SW 1271 (cell line): ENCODE results near the gene ZNF281.
"Not testable (repeated sequence)": the region's sequence is repeated elsewhere in the genome, so short reads cannot be mapped to it uniquely, and the experiment has no call there.

ENCODE experiments used
- DNase-seq, 2 experiments: peaks; one replicate each; lab custom pipeline; 2025; lab: John Stamatoyannopoulos, UW

Gene ZNF281

DNA sequence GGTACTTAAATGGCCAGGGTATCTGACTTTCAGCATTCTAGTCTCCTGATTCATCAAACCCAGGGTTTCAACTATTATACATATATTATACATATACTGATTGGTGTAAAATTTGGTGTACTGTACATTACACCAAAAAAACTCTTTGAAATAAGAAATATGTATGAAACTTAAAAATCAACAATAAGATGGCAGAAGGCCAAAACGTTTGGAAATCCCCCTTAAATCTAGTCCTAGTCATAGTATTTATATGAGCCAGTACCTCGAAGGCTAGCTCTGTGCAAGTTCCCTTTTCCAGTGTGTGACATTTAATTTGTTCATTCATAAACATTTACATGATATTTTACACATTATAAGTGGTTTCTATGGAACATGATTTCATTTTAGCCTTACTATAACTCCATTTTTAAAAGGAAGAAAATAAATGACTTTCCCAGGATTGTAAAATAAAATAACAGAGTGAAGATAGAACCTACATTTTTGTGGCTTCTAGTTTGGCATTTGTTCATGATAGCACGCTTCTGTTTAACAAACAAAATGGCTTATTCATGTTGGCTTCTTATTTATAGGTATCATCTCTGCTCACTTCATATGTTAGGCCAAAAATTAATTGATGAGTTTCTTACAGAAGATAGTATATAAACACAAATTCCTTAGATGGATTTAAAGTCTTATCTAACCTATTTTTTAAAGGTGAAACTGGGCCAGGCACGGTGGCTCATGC lies 18.8 kb upstream of the ZNF281 start:
- DNase-seq = no peak

DNA sequence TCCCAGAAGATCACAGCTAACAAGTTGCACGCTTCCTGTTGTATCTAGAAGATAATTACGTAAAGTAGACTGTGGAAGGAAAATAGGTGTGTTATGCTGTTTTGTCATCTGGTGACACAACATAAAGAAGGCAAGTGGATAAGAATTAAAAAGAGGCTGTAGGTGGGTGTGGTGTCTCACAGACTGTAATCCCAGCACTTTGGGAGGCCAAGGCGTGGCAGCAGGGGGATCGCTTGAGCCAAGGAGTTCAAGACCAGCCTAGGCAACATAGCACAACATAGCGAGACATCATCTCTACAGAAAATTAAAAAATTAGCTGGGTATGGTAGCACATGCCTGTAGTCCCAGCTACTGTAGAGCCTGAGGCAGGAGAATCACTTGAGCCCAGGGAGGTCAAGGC lies 17.9 kb upstream of the ZNF281 start:
- no peak for DNase-seq

DNA sequence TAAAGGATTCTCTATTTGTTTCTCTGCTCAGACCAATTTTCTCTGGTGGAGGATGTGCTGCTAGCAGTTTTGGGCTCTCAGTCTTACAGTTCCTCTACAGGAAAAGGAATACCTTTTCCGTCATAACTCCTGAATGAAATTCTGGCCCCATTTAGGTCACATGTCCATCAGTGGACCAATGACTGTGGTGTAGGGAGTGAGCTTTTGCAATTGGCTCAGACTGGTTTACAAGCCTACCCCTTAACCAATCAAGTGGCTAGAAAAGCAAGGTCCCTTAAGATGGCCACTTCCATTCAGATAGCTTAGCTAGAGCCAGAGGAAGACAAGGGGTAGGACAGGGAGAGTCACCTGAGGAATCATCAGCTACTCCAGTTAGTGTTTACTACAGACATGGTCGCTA lies 16.4 kb upstream of the ZNF281 start:
- DNase-seq = no peak

DNA sequence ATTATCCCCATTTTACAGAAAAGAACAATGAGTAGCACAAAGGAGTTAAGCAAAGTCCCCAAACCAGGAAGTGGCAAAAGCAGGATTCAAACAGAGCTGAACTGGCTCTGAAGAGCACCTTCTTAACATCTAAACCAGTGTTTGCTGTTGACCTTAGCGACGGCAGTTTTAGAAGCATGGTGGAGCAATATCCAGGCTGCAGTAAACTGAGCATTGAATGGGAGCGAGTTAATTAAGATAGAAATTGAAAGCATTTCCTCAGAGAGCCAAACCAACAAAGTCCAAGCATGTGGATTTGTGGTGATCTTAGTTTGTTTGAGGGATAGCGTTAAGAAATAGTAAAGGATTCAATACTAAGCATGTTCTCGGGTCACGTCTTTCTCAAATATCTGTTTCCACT lies 13.4 kb upstream of the ZNF281 start:
- no peak for DNase-seq

DNA sequence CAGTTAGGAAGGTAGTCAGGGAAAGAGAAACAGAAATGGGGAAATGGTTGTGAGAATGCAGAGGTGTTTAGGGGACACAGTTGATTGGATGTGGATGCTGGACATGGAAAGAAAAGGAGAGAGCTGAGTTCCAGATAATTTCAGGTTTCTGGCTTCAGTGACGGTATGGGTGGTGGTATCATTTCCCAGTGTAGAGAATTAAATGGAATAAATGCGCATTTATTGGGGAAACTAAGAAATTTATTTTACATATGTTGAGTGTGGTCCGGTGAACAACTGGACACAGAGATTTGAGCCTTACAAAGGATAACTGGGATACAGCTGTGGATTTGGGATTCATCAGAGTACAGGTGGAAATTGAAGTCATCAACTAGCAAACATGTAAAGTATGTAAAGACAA lies 12.4 kb upstream of the ZNF281 start:
- no peak for DNase-seq

DNA sequence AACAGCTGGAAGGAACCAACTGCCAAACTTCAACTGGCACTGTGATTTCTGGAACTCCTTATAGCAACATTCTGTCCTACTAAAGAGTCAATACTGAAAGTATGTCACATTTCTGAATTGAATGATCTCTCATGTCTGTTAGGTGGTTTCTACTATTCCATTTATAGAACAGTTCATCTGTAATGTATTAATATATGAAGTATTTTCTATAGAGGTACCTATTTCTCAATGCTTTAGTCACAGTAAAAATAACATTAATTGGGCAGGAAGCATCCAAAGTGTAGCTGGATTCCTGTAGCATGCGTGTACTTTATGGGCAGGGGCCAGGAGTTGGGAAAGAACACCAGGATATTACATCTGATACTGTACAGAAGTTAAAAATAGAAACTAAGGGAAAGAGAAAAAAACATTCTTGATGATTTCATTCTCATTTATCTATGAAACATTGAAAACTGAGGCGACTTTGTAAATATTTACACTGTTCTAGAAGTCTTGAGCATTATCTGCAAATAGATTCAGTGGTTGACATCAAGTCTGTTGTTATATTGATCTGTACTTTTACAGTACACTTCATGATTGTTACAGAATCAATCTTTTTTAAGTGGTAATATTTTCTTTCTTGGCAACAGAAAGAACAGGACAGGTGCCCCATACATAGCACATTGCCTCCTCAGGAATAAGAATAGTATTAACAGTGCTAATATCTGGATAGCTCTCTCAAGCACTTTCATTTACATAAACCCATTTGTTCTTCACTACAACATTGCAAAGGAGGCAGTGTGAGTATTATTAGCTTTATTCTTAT lies 6.2 kb upstream of the ZNF281 start:
- DNase-seq = peak; percentile 46 to 90

DNA sequence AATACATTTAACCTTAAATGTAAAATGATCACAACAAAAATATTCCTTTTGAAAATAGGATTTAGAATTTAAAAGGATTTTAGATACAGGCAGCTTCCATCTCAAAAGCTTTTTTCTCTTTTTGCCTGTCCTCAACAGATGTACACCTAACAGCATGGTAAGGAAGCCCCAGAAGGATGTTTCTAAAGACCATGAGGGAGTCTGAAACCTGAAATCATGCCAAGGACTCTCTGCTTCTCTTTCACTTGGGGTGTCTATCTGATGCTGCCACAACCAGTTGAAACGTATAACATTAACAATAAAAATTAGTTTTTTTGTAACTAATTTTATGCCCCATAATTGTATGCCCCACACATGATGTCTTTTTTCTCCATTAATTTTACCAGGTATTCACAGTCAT lies 5.4 kb upstream of the ZNF281 start:
- no peak for DNase-seq

DNA sequence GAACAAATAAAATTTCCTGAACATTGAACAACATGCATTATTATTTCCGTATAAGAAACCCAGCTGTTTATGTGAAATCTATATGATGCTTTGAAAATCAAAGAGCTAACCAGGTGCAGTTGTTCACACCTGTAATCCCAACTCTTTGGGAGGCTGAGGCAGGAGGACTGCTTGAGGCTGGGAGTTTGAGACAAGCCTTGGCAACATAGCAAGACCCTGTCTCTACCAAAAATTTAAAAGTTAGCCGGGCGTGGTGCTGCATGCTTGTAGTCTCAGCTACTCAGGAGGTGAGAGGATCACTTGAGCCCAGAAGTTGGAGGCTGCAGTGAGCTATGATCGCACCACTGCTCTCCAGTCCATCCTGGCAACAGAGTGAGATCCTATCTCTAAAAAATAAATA lies 4.8 kb upstream of the ZNF281 start:
- DNase-seq = no peak

DNA sequence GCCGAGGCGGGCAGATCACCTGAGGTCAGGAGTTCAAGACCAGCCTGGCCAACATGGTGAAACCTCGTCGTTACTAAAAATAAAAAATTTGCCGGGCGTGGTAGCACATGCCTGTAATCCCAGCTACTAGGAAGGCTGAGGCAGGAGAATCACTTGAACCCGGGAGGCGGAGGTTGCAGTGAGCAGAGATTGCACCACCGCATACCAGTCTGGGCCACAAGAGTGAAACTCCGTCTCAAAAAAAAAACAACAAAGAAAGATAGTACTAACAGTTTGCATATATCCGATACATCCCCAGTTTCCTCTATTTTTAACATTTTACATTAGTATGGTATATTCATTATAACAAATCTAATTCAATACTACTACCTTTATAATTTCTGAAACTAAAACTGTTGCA lies 3.9 kb upstream of the ZNF281 start:
- DNase-seq = not testable (repeated sequence)

DNA sequence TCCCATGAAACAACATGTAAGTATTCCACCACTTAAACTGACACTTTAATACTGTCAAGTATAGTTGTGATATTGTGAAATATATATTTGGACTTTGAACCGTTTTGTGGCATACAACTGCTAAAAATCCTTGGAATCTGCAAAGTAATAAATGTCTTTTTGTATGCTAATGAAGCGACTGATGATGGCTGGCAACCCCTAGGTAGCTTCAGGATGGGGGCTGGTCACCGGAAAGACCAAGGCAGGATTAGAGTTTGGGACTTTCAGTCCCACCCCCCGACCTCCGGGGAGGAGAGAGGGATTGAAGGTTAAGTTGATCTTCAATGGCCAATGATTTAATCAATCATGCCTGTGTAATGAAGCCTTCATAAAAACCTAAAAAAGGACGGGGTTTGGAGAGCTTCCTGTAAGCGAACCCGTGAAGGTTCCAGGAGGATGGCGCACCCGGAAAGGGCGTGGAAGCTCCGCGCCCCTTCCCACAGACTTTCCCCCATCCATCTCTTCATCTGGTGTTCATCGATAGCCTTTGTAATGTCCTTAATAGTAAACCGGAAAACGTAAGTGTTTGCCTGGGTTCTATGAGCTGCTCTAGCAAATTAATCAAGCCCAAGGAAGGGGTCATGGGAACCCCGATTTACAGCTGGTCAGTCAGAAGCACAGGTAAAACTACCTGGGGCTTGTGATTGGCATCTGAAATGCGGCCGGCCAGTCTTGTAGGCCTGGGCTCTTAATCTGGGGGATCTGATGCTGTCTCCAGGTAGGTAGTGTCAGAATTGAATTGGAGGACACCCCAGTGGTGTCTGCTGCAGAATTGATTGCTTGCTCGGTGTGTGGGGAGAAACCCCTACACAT lies 1.8 kb upstream of the ZNF281 start:
- no peak for DNase-seq

DNA sequence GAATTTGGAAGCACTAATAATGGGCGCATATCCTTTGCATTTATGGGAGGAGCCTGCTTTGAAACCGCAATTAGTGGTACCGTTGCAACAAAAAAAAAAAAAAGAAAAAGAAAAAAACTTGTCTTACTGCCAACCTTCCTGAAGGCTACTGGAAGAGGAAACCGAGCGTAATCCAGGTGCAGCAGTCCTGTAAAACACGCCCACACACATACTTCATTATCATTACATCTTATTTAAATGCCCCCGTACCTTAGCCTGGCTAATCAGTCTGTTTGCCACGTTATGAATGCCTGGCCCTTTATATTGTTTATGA lies 686 bp upstream of the ZNF281 start:
- DNase-seq = no peak

DNA sequence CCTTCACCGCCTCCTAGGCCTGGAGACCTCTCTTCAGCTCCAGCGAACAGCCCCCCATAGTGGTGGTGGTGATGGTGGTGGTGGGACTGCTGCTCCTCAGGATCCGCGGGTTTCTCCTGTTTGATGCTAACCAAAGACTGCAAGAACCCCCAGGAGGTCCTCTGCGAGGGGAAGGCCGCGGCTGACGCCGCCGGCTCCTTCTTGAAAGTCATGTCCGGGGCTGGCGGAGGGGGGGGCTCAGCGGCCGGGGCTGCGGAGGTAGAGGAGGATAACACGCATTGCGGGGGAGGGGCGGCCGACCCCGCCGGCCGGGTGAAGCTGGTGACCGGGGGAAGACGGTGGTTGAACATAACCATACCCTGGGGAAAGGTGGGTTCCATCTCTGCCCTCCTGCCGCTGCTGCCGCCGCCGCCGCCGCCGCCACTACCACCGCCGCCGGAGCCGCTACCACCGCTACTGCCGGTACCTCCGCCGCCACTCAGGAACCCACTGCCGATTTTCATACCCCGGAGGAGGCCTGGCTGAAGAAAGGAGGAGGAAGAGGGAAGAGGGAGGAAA lies 554 bp downstream of the ZNF281 start:
- DNase-seq = no peak

DNA sequence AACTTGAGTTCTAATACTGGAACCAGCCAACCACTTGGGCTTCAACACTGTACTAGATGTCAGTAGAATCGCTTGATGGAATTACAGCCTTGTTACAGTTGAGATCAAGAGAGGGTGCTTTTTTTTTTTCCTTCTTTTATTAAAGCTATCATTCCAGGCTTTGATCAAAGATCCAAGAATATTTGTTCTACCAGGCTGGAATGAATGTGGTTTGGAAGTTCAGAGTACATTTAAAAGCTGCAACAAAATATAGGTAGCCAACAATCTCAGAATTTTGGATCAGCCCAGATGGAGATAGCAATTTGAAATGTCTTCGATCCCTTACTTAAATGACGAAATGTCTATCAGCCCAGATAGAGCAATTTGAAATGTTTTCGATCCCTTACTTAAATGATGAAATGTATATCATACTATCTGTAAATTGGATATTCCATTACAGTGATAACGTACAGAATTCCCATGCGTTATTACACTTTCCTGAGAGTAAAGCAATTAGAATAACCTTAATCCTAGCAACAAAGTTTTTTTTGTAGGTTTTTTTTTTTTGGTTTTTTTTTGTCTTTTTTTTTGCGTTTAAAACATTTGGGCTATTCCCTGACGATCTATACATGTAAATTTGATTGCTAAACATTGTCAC lies 3.6 kb downstream of the ZNF281 start:
- DNase-seq = no peak

DNA sequence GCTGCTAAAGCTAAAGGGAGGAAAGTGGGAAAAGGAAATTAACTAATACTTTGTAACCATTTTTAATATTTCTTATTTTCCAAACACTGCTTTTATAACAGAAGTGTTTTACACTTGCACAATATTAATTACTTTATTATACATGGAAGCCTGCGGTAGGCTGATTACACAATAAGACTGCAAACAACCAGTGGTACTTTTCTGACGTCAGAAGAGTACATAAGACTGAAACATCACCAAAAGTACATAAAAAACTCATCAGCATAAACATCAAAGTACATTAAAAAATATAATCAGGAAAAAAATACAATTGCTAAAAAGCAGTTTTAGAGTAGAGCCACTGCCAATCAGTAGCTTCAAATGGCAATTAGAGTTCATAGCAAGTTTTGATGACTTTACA lies 4.6 kb downstream of the ZNF281 start:
- DNase-seq = no peak

DNA sequence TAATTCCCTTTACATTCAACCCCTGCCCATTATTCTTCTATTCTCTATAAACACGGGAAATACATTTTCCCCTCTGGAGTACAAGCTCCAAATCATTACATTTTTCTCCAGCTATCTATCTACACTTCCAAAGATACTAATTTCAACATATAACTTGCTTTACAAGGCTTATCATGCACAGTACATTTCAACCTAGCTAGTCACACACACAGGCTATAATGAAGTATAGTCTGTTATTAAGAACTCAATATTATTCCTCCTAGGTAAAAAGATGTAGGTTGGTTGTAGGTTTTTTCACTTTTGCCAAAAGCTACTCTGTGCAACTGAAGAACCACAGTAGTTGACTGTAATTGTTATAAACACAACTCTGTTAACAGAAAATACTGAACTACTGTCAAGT lies 8.1 kb downstream of the ZNF281 start:
- DNase-seq = no peak

DNA sequence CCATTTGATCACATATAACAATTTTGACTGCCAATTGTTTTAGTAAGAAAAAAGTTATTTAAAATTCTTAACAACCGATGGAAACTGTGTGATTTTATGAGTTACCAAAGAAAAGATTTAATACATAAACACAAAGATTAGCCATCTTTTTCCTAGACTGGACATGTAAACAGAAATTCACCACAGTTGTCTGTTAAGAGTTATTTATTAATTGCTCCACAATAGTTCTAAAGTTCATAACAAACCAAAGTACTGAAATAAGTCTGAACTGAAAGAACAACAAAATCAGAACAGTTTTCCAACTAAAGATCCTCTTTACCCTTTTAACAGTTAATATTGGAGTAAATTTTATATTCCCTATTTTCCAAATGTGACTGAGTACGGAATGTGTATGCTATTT lies 8.6 kb downstream of the ZNF281 start:
- no peak for DNase-seq

DNA sequence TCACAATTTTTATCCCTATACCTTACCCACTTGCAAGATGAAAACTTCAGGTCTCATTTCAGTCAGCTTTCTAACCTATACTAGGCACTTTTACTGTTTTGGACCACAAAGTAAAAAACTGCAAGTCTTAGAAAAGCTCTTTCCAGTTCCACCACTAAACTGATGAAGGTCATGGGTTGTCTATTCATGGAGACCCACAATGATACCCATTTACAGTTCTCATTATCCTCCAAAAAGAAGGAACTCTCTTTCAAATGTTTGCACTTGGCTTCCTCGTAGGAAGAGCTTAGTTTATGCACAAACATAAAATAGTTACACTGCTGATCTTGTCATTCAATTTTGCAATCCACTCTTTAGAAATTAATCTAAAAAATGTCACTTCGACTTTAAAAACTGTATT lies 9.3 kb downstream of the ZNF281 start:
- DNase-seq = no peak

DNA sequence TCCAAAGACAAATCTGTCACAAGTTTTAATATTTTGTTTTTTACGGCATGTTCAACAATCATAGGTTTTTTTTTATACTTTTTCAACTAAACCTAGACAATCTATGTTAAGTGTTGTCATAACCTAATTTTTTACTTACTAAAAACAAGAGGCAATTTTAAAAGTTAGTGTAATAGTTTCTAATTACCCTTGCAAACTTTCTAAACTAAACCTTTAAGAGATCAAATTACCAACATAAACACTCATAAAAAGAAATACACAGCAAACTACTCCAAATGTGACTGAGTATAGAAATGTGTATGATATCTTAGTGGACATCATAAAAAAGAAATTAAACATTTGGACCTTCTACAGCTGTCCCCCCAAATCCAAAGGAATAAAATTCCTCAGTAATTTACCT lies 10.0 kb downstream of the ZNF281 start:
- no peak for DNase-seq

DNA sequence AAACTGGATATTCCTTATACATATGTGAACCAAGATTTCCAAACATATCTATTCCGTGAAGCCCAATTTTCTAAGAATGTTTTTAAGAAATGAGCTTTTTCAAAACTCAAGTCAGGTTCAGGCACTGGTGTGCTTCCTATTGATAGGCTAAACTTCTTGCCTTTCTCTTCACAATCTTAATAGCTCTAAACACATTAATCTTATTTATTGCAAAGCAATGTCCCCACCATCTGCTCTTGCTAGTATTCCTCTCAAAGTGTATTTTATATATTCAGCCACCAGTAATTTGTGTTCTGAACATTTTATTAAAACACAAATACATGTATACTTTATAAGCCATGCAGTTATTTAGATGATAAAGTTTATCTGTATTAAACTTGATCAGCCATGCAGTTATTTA lies 11.5 kb downstream of the ZNF281 start:
- DNase-seq = no peak

DNA sequence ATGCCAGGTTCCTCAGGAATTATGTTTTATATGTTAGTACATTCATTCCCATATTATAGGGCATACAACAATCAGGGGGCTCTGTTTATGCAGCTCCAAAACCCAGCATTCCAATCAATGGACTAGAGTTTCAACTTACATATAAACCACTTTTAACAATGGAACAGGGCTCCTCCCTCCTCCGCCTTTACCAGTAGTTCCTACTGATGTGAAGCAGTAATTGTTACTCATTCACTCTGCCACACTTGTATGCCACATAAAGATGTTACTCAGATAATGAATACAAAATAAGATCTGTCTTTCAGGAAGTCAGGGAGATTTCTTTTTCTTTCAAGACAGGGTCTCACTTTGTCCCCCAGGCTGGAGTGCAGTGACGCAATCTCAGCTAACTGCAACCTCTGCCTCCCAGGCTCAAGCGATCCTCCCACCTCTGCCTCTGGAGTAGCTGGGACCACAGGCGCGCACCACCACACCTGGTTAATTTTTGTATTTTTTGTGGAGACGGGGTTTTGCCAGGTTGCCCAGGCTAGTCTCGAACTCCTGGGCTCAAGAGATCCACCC lies 17.1 kb downstream of the ZNF281 start:
- DNase-seq = no peak

DNA sequence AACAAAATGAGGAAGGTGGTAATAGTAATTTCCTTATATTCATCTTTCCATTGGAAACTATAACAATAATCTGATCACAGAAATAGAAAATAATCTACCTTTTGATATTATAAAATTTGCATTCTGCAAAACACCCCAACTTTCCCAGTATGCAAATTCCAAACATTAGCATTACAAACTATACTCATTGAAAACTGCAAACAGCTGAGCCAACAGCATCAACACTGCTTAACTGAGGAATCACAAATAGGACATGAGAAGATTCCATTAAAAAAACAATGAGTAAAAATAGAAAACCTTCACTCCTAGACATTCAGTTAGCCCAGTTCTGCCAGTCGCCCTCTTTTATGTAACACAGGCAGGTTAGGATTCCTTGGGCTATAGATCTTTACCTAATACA lies 18.1 kb downstream of the ZNF281 start:
- no peak for DNase-seq

DNA sequence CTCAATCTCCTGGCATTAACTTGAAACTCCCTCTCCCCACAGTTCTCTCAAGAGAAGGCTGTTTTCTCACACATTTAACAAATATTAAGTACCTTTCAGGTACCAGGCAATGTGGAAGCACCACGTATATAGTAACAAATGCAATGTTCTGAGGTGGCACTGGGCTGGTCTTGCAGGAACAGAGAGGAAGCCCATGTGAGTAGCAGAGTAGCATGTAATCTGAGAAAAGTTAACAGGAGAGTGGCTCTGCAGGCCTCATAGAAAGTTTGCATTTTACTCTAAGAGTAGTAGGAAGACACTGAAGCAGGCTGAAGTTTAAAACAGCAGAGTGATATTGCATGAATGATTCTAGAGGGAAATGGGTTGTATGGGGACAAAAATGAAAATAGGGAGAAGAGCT lies 21.0 kb downstream of the ZNF281 start:
- peak in 1 of 2 experiments; percentile 36 for DNase-seq
